ENCODE results near the gene UXS1. TPM values are rescaled to one million over a fixed set of nuclear protein-coding genes. Genes with fewer than 3 reads are reported as not detected.
"Not testable (repeated sequence)": the region's sequence is repeated elsewhere in the genome, so short reads cannot be mapped to it uniquely, and the experiment has no call there.

UXS1 gene
- total RNA-seq, 1 experiment from 2014 or later: 44.7 TPM

DNA sequence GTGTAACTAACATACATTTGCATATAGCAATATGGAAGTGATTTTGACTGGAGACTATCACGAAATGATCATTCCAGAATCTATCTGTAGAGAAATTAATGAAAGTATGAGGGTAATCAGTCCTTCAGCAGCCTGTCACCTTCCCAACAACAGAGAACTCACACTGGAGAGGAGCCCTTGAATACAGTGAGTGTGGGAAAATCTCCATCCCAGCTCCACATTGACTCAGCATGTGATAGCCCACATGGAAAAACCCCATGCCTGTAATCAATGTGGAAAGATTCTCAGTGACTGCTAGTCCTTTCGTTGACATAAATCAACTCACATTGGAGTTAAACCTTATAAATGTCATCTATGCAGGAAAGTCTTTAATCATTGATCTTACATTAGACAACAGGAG is 13.1 kb upstream of the UXS1 start (continued):
- TF ChIP-seq, protein P1, sequence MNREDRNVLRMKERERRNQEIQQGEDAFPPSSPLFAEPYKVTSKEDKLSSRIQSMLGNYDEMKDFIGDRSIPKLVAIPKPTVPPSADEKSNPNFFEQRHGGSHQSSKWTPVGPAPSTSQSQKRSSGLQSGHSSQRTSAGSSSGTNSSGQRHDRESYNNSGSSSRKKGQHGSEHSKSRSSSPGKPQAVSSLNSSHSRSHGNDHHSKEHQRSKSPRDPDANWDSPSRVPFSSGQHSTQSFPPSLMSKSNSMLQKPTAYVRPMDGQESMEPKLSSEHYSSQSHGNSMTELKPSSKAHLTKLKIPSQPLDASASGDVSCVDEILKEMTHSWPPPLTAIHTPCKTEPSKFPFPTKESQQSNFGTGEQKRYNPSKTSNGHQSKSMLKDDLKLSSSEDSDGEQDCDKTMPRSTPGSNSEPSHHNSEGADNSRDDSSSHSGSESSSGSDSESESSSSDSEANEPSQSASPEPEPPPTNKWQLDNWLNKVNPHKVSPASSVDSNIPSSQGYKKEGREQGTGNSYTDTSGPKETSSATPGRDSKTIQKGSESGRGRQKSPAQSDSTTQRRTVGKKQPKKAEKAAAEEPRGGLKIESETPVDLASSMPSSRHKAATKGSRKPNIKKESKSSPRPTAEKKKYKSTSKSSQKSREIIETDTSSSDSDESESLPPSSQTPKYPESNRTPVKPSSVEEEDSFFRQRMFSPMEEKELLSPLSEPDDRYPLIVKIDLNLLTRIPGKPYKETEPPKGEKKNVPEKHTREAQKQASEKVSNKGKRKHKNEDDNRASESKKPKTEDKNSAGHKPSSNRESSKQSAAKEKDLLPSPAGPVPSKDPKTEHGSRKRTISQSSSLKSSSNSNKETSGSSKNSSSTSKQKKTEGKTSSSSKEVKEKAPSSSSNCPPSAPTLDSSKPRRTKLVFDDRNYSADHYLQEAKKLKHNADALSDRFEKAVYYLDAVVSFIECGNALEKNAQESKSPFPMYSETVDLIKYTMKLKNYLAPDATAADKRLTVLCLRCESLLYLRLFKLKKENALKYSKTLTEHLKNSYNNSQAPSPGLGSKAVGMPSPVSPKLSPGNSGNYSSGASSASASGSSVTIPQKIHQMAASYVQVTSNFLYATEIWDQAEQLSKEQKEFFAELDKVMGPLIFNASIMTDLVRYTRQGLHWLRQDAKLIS (CRISPR knock-in tag; IDR thresholded peaks at IDR 0.05; ENCODE audit: borderline replicate concordance): no peak
- TF ChIP-seq NR3C1 (CRISPR knock-in tag; conservative IDR thresholded peaks at IDR 0.05; ENCODE audit: low read depth) (no peak), FOXJ3 (CRISPR knock-in tag; IDR thresholded peaks at IDR 0.05; ENCODE audit: borderline replicate concordance) (no peak), EMX1 (CRISPR knock-in tag; IDR thresholded peaks at IDR 0.05) (no peak), ATF6 (CRISPR knock-in tag; IDR thresholded peaks at IDR 0.05) (no peak), GRHL2 (CRISPR knock-in tag; IDR thresholded peaks at IDR 0.05; ENCODE audit: insufficient replicate concordance, severe bottlenecking) (no peak), ZNF121 (CRISPR knock-in tag; IDR thresholded peaks at IDR 0.05) (no peak), NFATC4 (CRISPR knock-in tag; IDR thresholded peaks at IDR 0.05) (no peak), TCF7 (CRISPR knock-in tag; IDR thresholded peaks at IDR 0.05; ENCODE audit: low read depth) (no peak), ARID4B (CRISPR knock-in tag; IDR thresholded peaks at IDR 0.05; ENCODE audit: borderline replicate concordance) (no peak), SOX15 (CRISPR knock-in tag; IDR thresholded peaks at IDR 0.05) (no peak)

DNA sequence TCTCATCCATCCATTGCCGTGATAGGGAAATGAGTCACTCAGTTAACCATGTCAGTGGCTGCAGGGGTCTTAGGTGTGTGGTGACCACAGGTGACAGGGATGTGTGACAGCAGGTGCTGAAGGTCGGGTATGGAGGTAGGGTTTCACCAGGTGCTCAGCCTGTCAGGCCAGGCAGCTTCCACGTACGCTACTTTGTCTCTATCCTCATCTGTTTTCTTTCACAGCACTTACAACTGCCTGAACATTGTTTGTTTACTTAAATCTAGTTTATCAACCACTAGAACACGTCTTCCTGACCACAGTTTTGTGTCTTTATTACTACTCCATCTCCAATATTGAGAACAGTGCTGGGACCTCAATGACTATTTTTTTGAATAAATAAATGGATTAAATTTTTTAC is 11.4 kb upstream of the UXS1 start:
- no peaks in the 10 kb centered on the region; the same call in none of the 2 replicates for H3K27me3 Mint-ChIP-seq (ENCODE audit: low read depth)
- TF ChIP-seq, protein P2, sequence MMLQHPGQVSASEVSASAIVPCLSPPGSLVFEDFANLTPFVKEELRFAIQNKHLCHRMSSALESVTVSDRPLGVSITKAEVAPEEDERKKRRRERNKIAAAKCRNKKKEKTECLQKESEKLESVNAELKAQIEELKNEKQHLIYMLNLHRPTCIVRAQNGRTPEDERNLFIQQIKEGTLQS (CRISPR knock-in tag; conservative IDR thresholded peaks at IDR 0.05): no peak
- CTCF ChIA-PET: no interaction called here
- H3K4me3 Mint-ChIP-seq: no peak overlapping the region
- H3K27ac Mint-ChIP-seq: no peak overlapping the region
- 0 out of 2 replicates have a peak, but pooled peaks cover 4% of the 10 kb centered on the region for H3K9me3 Mint-ChIP-seq
- ATAC-seq: no peak
- no peak for DNase-seq (ENCODE audit: low spot score)
- no peaks in the 10 kb centered on the region for H3K36me3 Mint-ChIP-seq
- POLR2A ChIA-PET: no interaction called here
- peaks cover 7% of the 10 kb centered on the region for H3K4me1 Mint-ChIP-seq

DNA sequence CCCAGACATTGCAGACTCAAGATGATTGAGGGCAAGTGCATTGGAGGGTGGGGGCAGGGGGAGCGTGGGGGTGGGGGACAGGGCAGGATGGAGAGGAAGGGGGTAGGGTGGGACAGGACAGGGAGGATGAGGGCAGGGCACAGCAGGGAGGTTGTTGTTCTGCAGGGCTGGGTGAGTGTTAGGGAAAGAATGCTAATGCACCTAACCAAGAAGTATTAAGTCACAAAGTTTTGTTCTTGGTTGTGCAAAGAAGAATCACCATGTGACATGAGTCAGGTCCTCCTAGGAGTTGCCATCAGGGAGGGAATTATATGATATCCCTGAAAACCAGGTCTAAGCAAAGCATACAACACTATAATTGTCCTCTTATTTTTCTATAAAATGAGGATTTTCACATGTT is 10.4 kb upstream of the UXS1 start:
- CTCF ChIA-PET; POLR2A ChIA-PET; H3K36me3 Mint-ChIP-seq; H3K9me3 Mint-ChIP-seq; H3K4me1 Mint-ChIP-seq; H3K27ac Mint-ChIP-seq; H3K27me3 Mint-ChIP-seq (ENCODE audit: low read depth); DNase-seq (ENCODE audit: low spot score); ATAC-seq; H3K4me3 Mint-ChIP-seq: not testable (repeated sequence)

Data from WTC11 (cell line).